HepG2 (cell line): ENCODE measurements around the gene CPN1. TPM values are rescaled to one million over a fixed set of nuclear protein-coding genes. Genes with fewer than 3 reads are reported as not detected.
A peak's percentile ranks its signal among the peaks of the same experiment; 100 is the strongest.

Experiments
- ARID5B ChIP-seq: IDR thresholded peaks from 2 replicates; pipeline ENCODE4 v1.4.0; 2020; ENCODE audit warnings: mild to moderate bottlenecking, missing genetic modification reagents
- BORCS8-MEF2B ChIP-seq: sonication (generic); formaldehyde crosslinking; IDR thresholded peaks from 2 replicates; pipeline ENCODE4 v1.8.0; 2022; ENCODE audit warnings: mild to moderate bottlenecking, missing genetic modification reagents
- HNF4A ChIP-seq: sonication (generic); formaldehyde crosslinking; IDR thresholded peaks from 2 replicates; pipeline ENCODE4 v1.4.0; 2020; ENCODE audit warnings: missing genetic modification reagents
- KLF12 ChIP-seq: sonication (generic); formaldehyde crosslinking; IDR thresholded peaks from 2 replicates; pipeline ENCODE4 v1.4.0; 2020; ENCODE audit warnings: missing genetic modification reagents, borderline replicate concordance
- MED1 ChIP-seq: sonication (generic); formaldehyde crosslinking; IDR thresholded peaks from 2 replicates; pipeline ENCODE4 v1.4.0; 2020; ENCODE audit warnings: missing genetic modification reagents
- MEIS1 ChIP-seq: sonication (generic); formaldehyde crosslinking; IDR thresholded peaks from 2 replicates; pipeline ENCODE4 v1.9.0; 2021; ENCODE audit warnings: mild to moderate bottlenecking, missing genetic modification reagents, moderate library complexity, borderline replicate concordance
- MXI1 ChIP-seq: IDR thresholded peaks from 3 replicates; pipeline ENCODE4 v1.6.1; 2012; ENCODE audit warnings: low read depth, low read length, inconsistent platforms, borderline replicate concordance
- TFDP2 ChIP-seq: sonication (generic); formaldehyde crosslinking; IDR thresholded peaks from 2 replicates; pipeline ENCODE4 v1.4.0; 2020; ENCODE audit warnings: missing genetic modification reagents
- THAP9 ChIP-seq: sonication (generic); formaldehyde crosslinking; IDR thresholded peaks from 2 replicates; pipeline ENCODE4; 2020; ENCODE audit warnings: missing genetic modification reagents, mild to moderate bottlenecking, borderline replicate concordance
- YEATS4 ChIP-seq: sonication (generic); formaldehyde crosslinking; IDR thresholded peaks from 2 replicates; pipeline ENCODE4 v1.4.0; 2020; ENCODE audit warnings: missing genetic modification reagents, borderline replicate concordance
- ZMAT5 ChIP-seq: sonication (generic); formaldehyde crosslinking; IDR thresholded peaks from 2 replicates; pipeline ENCODE4 v1.5.0; 2020; ENCODE audit warnings: mild to moderate bottlenecking, low read depth, missing genetic modification reagents, borderline replicate concordance
- ZNF572 ChIP-seq: sonication (generic); formaldehyde crosslinking; IDR thresholded peaks from 2 replicates; pipeline ENCODE4 v1.5.1; 2020; ENCODE audit warnings: mild to moderate bottlenecking, missing genetic modification reagents
- ZNF614 ChIP-seq: IDR thresholded peaks from 2 replicates; pipeline ENCODE4 v1.6.1; 2018; ENCODE audit warnings: missing biosample characterization, missing genetic modification reagents, inconsistent platforms, borderline replicate concordance
- ZNF710 ChIP-seq: sonication (generic); formaldehyde crosslinking; IDR thresholded peaks from 2 replicates; pipeline ENCODE4 v1.5.0; 2020; ENCODE audit warnings: mild to moderate bottlenecking, missing genetic modification reagents, borderline replicate concordance
- polyA plus RNA-seq, 8 experiments: library from polyadenylated mRNA; depleted of rRNA in 3 of 8; stranded (reverse) in 7 of 8; unstranded in 1 of 8; fragments of >200 nt; fragmentation: Illumina TruSeq in 4 of 8; extraction: Trizol in 4 of 8; gene quantifications; 2 replicates each; pipeline versions ENCODE4 v1.2.1 to v1.2.3, GENCODE V29; 2011 to 2016; ENCODE audit warnings: low read depth in 4 of 8, missing spikeins in 1 of 8, mixed read lengths in 1 of 8; ENCODE audit not compliant: insufficient read depth in 1 of 8
- total RNA-seq, 5 experiments: library from RNA; depleted of rRNA; stranded (reverse); fragments of >200 nt; fragmentation: Illumina TruSeq; extraction: Trizol; gene quantifications; 2 replicates each; pipeline ENCODE4 v1.2.3, GENCODE V29; 2016; ENCODE audit warnings: low read depth in 1 of 5

CPN1 gene
- total and polyA plus RNA-seq, 2 of the 13 experiments (the other 11 are each of a cell fraction or from before 2014, with no cell fraction given): 17.3 to 35.1 TPM

- TF ChIP-seq ARID5B (CRISPR knock-in tag): peak; percentile 43
- no peak for TF ChIP-seq MEIS1 (CRISPR knock-in tag)
- 0 out of 2 replicates have a peak, but pooled peaks have one; percentile 78 for TF ChIP-seq ZNF572 (CRISPR knock-in tag)
- peak; percentile 48; the same call in 1 of the 2 replicates for TF ChIP-seq TFDP2 (CRISPR knock-in tag)
- peak; percentile 15; the same call in 1 of the 2 replicates for TF ChIP-seq ZNF614 (CRISPR knock-in tag)
- TF ChIP-seq BORCS8-MEF2B (CRISPR knock-in tag): peak; percentile 56
- TF ChIP-seq YEATS4 (CRISPR knock-in tag): peak; percentile 46; the same call in 1 of the 2 replicates
- TF ChIP-seq HNF4A: peak; percentile 55
- no peak for TF ChIP-seq MXI1
- 0 out of 2 replicates have a peak, but pooled peaks have one; percentile 15 for TF ChIP-seq MED1 (CRISPR knock-in tag)
- TF ChIP-seq ZMAT5 (CRISPR knock-in tag): no peak
- peak; percentile 67; the same call in 1 of the 2 replicates for TF ChIP-seq ZNF710 (CRISPR knock-in tag)
- TF ChIP-seq THAP9 (CRISPR knock-in tag): no peak
- peak; percentile 65; the same call in 1 of the 2 replicates for TF ChIP-seq KLF12
Observed at GRCh38 chr10:100081075-100082001, at the start of gene CPN1 (continued).
